Mesodermal cell (in vitro differentiated cells): ENCODE results near the gene ZNF180.
"Not testable (repeated sequence)": the region's sequence is repeated elsewhere in the genome, so short reads cannot be mapped to it uniquely, and the experiment has no call there.

Experiments
- H3K27ac ChIP-seq: 2 replicates; pipeline ENCODE4 v1.7.0; 2013; ENCODE audit warnings: mild to moderate bottlenecking, low read depth, low read length, moderate library complexity; ENCODE audit not compliant: severe bottlenecking
- H3K36me3 ChIP-seq: 2 replicates; pipeline ENCODE4 v1.7.1; 2013; ENCODE audit warnings: mild to moderate bottlenecking, low read length, moderate library complexity; ENCODE audit not compliant: control insufficient read depth, insufficient read depth
- H3K4me1 ChIP-seq: one replicate; pipeline ENCODE4 v1.7.1; 2013; ENCODE audit warnings: mild to moderate bottlenecking, low read length; ENCODE audit not compliant: insufficient read depth, control insufficient read depth, poor library complexity, severe bottlenecking
- H3K4me3 ChIP-seq: 2 replicates; pipeline ENCODE4 v1.7.0; 2013; ENCODE audit warnings: low read length, control low read depth, mild to moderate bottlenecking; ENCODE audit not compliant: insufficient read depth, poor library complexity, severe bottlenecking; ENCODE audit errors: extremely low read depth
- H3K9me3 ChIP-seq: 2 replicates; pipeline ENCODE4 v1.7.1; 2013; ENCODE audit warnings: mild to moderate bottlenecking, low read length, moderate library complexity; ENCODE audit not compliant: control insufficient read depth
- WGBS, 2 experiments: methylation state at CpG; one replicate each; pipeline ENCODE4 v1.1.5; 2013; ENCODE audit warnings: missing lambda C conversion rate in 2 of 2; ENCODE audit not compliant: insufficient coverage in 2 of 2; 5-methylcytosine and 5-hydroxymethylcytosine counted together

The ZNF180 gene

DNA sequence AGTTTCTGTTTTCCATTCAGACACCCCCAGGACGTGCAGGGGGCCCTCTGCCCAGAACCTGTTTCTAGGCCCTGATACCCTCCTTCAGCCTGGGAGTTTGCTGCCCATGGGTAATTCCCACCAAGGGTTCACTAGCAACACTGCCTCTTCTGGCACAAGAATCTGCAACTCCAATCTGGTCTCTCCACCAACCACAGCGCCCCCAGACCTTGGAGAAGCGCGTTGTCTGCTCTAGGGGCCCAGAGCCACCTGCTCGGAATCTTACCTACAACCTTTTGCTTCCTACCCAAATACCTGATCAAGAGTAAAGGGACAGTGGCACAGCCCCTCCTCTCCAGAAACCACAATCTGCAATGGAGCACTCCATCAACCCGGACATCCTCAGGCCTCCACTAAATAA, 763 bp downstream of the ZNF180 start:
- WGBS, 2 experiments: 41 to 44% methylated on average over 2 to 6 of the region's 6 CpGs
- Histone ChIP-seq H3K4me3 (peak overlapping the region; percentile 71), H3K9me3 (peaks cover 49% of the 10 kb centered on the region), H3K4me1 (peaks cover 2% of the 10 kb centered on the region), H3K36me3 (peaks cover 46% of the 10 kb centered on the region), H3K27ac (no peak overlapping the region)

DNA sequence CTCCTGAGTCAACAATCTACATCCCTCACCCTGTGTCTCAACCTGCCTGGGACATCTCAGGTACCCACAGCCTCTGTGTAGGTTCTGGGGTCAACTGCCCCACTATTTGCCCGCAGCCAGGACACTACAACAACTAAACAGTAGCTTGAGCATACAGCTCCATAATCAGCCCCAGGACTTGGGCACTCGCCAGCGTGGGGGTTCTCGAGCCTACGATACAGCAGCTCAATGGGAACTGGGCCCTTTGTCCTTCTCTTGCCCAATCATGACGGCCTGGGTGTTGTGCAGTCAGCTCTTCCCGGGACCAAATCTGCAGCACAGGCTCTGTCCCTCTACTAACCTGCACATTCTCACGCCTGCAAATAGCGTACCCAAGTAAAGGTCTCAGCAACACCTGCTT, 1.3 kb downstream of the ZNF180 start:
- no peak overlapping the region for H3K27ac ChIP-seq
- peaks cover 54% of the 10 kb centered on the region for H3K9me3 ChIP-seq
- 95 to 97% methylated on average over 9 of the region's 9 CpGs for WGBS, 2 experiments
- peaks cover 2% of the 10 kb centered on the region for H3K4me1 ChIP-seq
- H3K36me3 ChIP-seq: peaks cover 51% of the 10 kb centered on the region
- peak overlapping the region; percentile 71 for H3K4me3 ChIP-seq

DNA sequence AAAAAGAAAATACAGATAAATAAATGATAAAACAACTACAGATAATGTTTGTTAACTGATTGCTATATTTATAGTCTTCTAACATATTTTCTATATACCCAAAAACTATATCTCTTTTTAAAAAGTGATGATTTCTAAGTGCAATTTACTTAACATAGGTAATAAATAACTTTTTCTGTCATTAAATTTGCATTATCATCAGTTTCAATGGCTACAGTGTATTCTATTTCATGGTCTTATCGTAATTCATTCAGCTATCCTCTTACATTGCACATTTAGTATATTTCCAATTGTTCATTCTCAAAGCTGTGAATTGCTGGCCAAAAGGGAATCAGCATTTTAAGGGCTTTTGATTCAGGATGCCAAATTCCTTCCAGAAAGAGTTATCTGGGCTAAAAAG, 3.6 kb downstream of the ZNF180 start:
- peaks cover 71% of the 10 kb centered on the region for H3K9me3 ChIP-seq
- H3K4me1 ChIP-seq: peaks cover 2% of the 10 kb centered on the region
- no peak overlapping the region for H3K27ac ChIP-seq
- H3K36me3 ChIP-seq: peaks cover 74% of the 10 kb centered on the region
- 80% methylated on average over 1 of the region's 1 CpG; no CpG with 5 or more reads in 1 of the 2 experiments for WGBS, 2 experiments
- H3K4me3 ChIP-seq: no peak overlapping the region

GRCh38 chr19:44476559-44477408, 23.5 kb downstream of the ZNF180 start:
- H3K4me3 ChIP-seq: no peak overlapping the region

GRCh38 chr19:44468730-44469129, 31.6 kb downstream of the ZNF180 start:
- H3K4me3 ChIP-seq, H3K36me3 ChIP-seq, H3K4me1 ChIP-seq, H3K27ac ChIP-seq: not testable (repeated sequence)
- WGBS, 2 experiments: 67 to 69% methylated on average over 3 to 4 of the region's 5 CpGs
- H3K9me3 ChIP-seq: peaks cover 51% of the 10 kb centered on the region

More at GRCh38 chr19:44476559-44477408, 23.5 kb downstream of the ZNF180 start:
- Histone ChIP-seq H3K9me3 (peaks cover 93% of the 10 kb centered on the region), H3K36me3 (peaks cover 72% of the 10 kb centered on the region), H3K27ac (no peak overlapping the region), H3K4me1 (no peaks in the 10 kb centered on the region)
- WGBS, 2 experiments: 86% methylated on average over 5 of the region's 7 CpGs; no CpG with 5 or more reads in 1 of the 2 experiments

- not testable (repeated sequence) for H3K4me3 ChIP-seq, H3K4me1 ChIP-seq, H3K36me3 ChIP-seq, H3K27ac ChIP-seq
- WGBS, 2 experiments: 19 to 33% methylated on average over 2 to 3 of the region's 3 CpGs
- H3K9me3 ChIP-seq: peaks cover 24% of the 10 kb centered on the region
These were observed 37.6 kb downstream of the ZNF180 start for GRCh38 chr19:44462600-44463286.

- H3K36me3 ChIP-seq, H3K4me1 ChIP-seq, H3K27ac ChIP-seq, H3K4me3 ChIP-seq: not testable (repeated sequence)
- H3K9me3 ChIP-seq: peaks cover 26% of the 10 kb centered on the region
- WGBS, 2 experiments: no CpG with 5 or more reads among the region's 13 CpGs
These were observed 44.3 kb downstream of the ZNF180 start for GRCh38 chr19:44456016-44456415.

DNA sequence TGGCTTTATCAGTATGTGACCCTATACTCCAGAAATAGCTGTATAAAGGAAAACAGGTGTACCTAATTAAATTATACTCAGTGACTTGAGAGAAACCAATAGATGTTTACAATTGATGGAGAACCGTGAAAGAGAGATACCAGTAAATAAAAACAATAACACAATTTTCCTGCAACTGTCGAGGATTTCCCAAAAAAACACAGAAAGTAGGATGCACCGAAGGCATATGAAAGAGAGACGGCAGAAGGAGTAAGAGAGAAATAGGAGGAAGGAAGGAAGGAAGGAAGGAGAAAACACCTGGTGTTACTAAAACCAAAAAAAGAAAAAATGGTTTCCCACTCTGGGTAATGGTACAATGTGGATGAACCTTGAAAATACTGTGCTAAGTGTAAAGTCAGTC, 45.2 kb downstream of the ZNF180 start:
- Histone ChIP-seq H3K4me1 (no peaks in the 10 kb centered on the region), H3K9me3 (peaks cover 32% of the 10 kb centered on the region), H3K36me3 (no peaks in the 10 kb centered on the region), H3K27ac (no peak overlapping the region), H3K4me3 (no peak overlapping the region)
- 100% methylated on average over 1 of the region's 4 CpGs; no CpG with 5 or more reads in 1 of the 2 experiments for WGBS, 2 experiments

DNA sequence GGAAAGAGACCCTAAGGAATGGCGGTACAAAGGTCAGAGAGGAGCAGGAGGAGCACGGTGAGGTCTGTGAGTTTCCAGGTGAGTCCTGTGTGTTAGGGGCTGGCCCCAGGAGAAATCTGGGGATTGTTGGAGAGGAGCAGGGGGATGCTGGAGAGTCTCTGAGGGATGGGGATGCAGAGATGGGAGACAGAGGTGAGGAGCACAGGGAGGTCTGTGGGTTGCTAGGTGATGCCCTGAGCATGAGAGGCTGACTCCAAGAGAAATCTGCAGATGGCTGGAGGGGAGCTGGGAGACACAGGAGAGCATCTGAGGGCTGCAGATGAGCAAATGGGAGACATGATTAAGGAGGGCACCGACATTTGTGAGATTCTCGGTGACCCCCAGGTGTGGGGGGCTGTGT, 48.0 kb downstream of the ZNF180 start:
- Histone ChIP-seq H3K27ac (no peak overlapping the region), H3K4me1 (no peaks in the 10 kb centered on the region), H3K36me3 (no peaks in the 10 kb centered on the region), H3K9me3 (peaks cover 33% of the 10 kb centered on the region), H3K4me3 (no peak overlapping the region)
- 88 to 96% methylated on average over 4 of the region's 4 CpGs for WGBS, 2 experiments

GRCh38 chr19:44451687-44452086, 48.6 kb downstream of the ZNF180 start:
- 91 to 95% methylated on average over 18 of the region's 18 CpGs for WGBS, 2 experiments
- Histone ChIP-seq H3K4me3 (no peak overlapping the region), H3K36me3 (no peaks in the 10 kb centered on the region), H3K4me1 (no peaks in the 10 kb centered on the region), H3K9me3 (peaks cover 35% of the 10 kb centered on the region), H3K27ac (no peak overlapping the region)
